Mesendoderm (in vitro differentiated cells): ENCODE results near the gene BACH2.

ENCODE experiments used
- DNase-seq: peaks from one replicate; pipeline ENCODE4 v3.0.0; 2013
- H2AK5ac ChIP-seq: 2 replicates; pipeline ENCODE4 v1.6.1; 2013; ENCODE audit warnings: low read length, inconsistent platforms
- H2BK120ac ChIP-seq: 2 replicates; pipeline ENCODE4 v1.6.1; 2013; ENCODE audit warnings: low read depth, mild to moderate bottlenecking, low read length, moderate library complexity, mixed read lengths
- H2BK15ac ChIP-seq: replicated peaks from 2 replicates; pipeline ENCODE4 v1.6.1; 2013; ENCODE audit warnings: low read depth, mild to moderate bottlenecking, moderate library complexity
- H2BK5ac ChIP-seq: 2 replicates; pipeline ENCODE4 v1.6.1; 2013; ENCODE audit warnings: low read length, inconsistent platforms
- H3K18ac ChIP-seq: 2 replicates; pipeline ENCODE4 v1.6.1; 2013; ENCODE audit warnings: mild to moderate bottlenecking, low read length, mixed read lengths
- H3K23ac ChIP-seq: one replicate; pipeline ENCODE4 v1.6.1; 2013; ENCODE audit warnings: low read length
- H3K27ac ChIP-seq: 2 replicates; pipeline ENCODE4 v1.5.1; 2013; ENCODE audit warnings: low read depth, mild to moderate bottlenecking, inconsistent platforms, low read length, moderate library complexity
- H3K27me3 ChIP-seq: 2 replicates; pipeline ENCODE4 v1.6.1; 2013; ENCODE audit warnings: low read length, control low read depth, mild to moderate bottlenecking, inconsistent platforms; ENCODE audit not compliant: insufficient read depth, poor library complexity
- H3K36me3 ChIP-seq: 2 replicates; pipeline ENCODE4 v1.6.1; 2013; ENCODE audit warnings: low read length, inconsistent platforms; ENCODE audit not compliant: control insufficient read depth, insufficient read depth
- H3K4ac ChIP-seq: one replicate; pipeline ENCODE4 v1.6.1; 2013; ENCODE audit warnings: low read depth, mild to moderate bottlenecking, low read length, moderate library complexity
- H3K4me1 ChIP-seq: 2 replicates; pipeline ENCODE4 v1.6.1; 2013; ENCODE audit warnings: low read depth, low read length, inconsistent platforms; ENCODE audit not compliant: control insufficient read depth
- H3K4me2 ChIP-seq: 2 replicates; pipeline ENCODE4 v1.6.1; 2013; ENCODE audit warnings: low read length
- H3K4me3 ChIP-seq: 2 replicates; pipeline ENCODE4 v1.5.1; 2013; ENCODE audit warnings: mild to moderate bottlenecking, low read length
- H3K56ac ChIP-seq: one replicate; pipeline ENCODE4 v1.6.1; 2013; ENCODE audit warnings: low read length
- H3K79me1 ChIP-seq: 2 replicates; pipeline ENCODE4 v1.6.1; 2013; ENCODE audit warnings: low read length, inconsistent platforms
- H3K79me2 ChIP-seq: 2 replicates; pipeline ENCODE4 v1.6.1; 2013; ENCODE audit warnings: mild to moderate bottlenecking, low read length; ENCODE audit not compliant: control insufficient read depth, insufficient read depth
- H3K9ac ChIP-seq: 2 replicates; pipeline ENCODE4 v1.6.1; 2013; ENCODE audit warnings: low read length, inconsistent platforms
- H4K5ac ChIP-seq: one replicate; pipeline ENCODE4 v1.6.1; 2013; ENCODE audit warnings: low read length
- H4K8ac ChIP-seq: one replicate; pipeline ENCODE4 v1.6.1; 2013; ENCODE audit warnings: low read depth, mild to moderate bottlenecking, control low read depth, low read length, moderate library complexity
- WGBS: extraction: QIAGEN DNeasy Blood & Tissue Kit; methylation state at CpG from one replicate; pipeline ENCODE4 v1.1.7; 2013; ENCODE audit warnings: low lambda C conversion rate, missing lambda C conversion rate; ENCODE audit not compliant: insufficient coverage; ENCODE audit errors: extremely low coverage; 5-methylcytosine and 5-hydroxymethylcytosine counted together

Gene BACH2

DNA sequence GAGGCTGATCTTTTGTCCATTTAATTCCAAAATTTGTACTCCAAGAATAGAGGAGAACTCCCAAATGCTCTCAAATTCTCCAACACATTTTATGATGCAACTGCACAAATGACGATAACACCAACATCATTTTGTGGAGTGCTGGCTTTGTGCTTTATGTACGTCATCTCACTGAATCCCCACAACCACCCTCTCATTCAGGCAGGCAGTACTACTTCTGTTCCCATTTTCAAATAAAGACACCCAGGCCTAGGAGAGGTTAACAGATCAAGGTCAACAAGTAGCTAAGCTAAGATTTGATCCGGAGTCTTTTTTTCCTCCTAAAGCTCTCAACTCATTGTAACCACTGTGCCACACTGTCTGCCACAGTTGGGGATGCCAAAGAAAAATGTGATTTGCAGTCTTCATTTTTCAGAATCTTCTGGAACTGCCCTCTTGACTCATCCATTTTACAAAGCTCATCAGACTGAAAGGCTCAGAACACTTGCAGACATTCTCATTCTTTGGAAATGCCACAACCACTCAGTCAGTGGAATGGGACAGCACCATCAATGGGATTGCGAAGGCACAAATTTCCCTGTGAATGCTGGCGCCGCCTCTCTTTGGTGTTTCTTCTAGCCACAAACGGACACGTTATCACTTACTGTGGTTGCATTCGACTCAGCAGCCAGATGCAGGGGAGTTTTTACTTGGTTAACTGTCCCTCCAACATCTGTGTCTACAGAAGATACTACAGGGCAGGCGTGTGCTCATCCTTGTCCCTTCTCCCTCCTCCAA is 217.9 kb downstream of the BACH2 start:
- H3K27ac ChIP-seq = no peak overlapping the region
- no peak overlapping the region for H3K4me2 ChIP-seq
- H4K5ac ChIP-seq = no peak overlapping the region
- no peaks in the 10 kb centered on the region for H3K27me3 ChIP-seq
- H2BK120ac ChIP-seq = no peak overlapping the region
- H2AK5ac ChIP-seq = no peak overlapping the region
- H3K36me3 ChIP-seq = no peaks in the 10 kb centered on the region
- H3K4me1 ChIP-seq = peaks cover 3% of the 10 kb centered on the region
- H3K79me2 ChIP-seq = no peaks in the 10 kb centered on the region
- H2BK5ac ChIP-seq = no peak overlapping the region
- H3K4ac ChIP-seq = no peak overlapping the region
- no peak overlapping the region for H3K9ac ChIP-seq
- H3K56ac ChIP-seq = no peak overlapping the region
- no CpG with 5 or more reads among the region's 10 CpGs for WGBS
- no peak overlapping the region for H2BK15ac ChIP-seq
- H3K4me3 ChIP-seq = no peak overlapping the region
- no peak overlapping the region for H3K23ac ChIP-seq
- no peaks in the 10 kb centered on the region for H3K79me1 ChIP-seq
- no peak overlapping the region for H3K18ac ChIP-seq
- no peak overlapping the region for H4K8ac ChIP-seq
- DNase-seq = no peak

DNA sequence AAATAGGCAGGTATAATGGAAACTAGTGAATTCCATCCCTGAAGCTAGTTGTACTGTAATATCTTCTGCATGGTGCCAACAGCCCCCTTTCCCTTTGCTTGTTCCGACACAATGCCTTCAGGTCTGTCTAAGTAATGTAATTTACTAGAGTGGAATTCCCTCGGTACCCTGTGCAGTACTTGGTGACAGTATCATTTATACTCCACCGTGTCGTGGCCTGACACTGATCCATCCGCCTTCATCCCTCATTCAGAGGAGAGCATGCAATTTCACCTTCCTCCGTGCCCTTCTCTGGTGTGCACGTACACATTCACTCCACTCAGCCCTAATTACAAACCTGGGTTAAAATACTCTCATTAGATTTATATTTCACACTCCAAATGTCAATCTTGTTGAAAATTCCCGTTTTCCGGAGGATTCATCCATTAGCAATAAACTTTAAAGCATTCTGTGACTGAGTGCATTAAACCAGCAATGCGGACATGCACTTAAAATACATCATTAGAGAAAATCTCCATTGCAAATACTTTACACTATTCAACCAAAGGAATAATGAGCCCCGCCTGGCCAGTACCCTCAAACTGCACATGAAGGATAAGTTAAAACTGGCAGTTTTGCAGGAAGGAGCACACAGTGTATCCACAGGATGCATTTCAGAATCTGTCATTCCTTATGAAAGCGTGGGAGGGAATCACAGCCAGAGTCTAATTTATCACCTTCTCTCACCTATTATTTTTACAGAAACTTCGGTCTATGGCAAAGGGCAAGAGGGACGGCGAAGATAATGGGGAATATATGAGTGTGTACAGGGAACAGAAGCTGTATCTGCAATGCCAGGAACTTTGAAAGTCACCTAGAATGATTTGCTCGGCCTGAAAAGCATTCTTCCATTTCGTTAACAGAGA is 219.9 kb downstream of the BACH2 start:
- H2BK120ac ChIP-seq = no peak overlapping the region
- no peak overlapping the region for H3K4ac ChIP-seq
- H2AK5ac ChIP-seq = no peak overlapping the region
- no peaks in the 10 kb centered on the region for H3K27me3 ChIP-seq
- H3K79me1 ChIP-seq = no peaks in the 10 kb centered on the region
- no peaks in the 10 kb centered on the region for H3K36me3 ChIP-seq
- H3K4me1 ChIP-seq = peaks cover 3% of the 10 kb centered on the region
- H3K4me3 ChIP-seq = no peak overlapping the region
- WGBS = no CpG with 5 or more reads among the region's 17 CpGs
- no peak overlapping the region for H3K23ac ChIP-seq
- no peak overlapping the region for H3K9ac ChIP-seq
- no peak overlapping the region for H3K18ac ChIP-seq
- no peak overlapping the region for H2BK5ac ChIP-seq
- DNase-seq = no peak
- no peak overlapping the region for H3K4me2 ChIP-seq
- no peak overlapping the region for H4K8ac ChIP-seq
- no peak overlapping the region for H4K5ac ChIP-seq
- H2BK15ac ChIP-seq = no peak overlapping the region
- H3K27ac ChIP-seq = no peak overlapping the region
- H3K79me2 ChIP-seq = no peaks in the 10 kb centered on the region
- H3K56ac ChIP-seq = no peak overlapping the region

GRCh38 chr6:90074161-90074850 is 222.3 kb downstream of the BACH2 start:
- DNase-seq = no peak
- H3K36me3 ChIP-seq = no peaks in the 10 kb centered on the region
- no peak overlapping the region for H3K56ac ChIP-seq
- no peak overlapping the region for H3K9ac ChIP-seq
- H3K18ac ChIP-seq = no peak overlapping the region
- no peak overlapping the region for H3K4ac ChIP-seq
- no CpG with 5 or more reads among the region's 6 CpGs for WGBS
- no peak overlapping the region for H2BK120ac ChIP-seq
- H3K27ac ChIP-seq = no peak overlapping the region
- no peaks in the 10 kb centered on the region for H3K79me2 ChIP-seq
- H2BK15ac ChIP-seq = no peak overlapping the region
- H3K4me2 ChIP-seq = no peak overlapping the region
- H3K79me1 ChIP-seq = no peaks in the 10 kb centered on the region
- no peak overlapping the region for H4K5ac ChIP-seq
- no peaks in the 10 kb centered on the region for H3K4me1 ChIP-seq
- H3K4me3 ChIP-seq = no peak overlapping the region
- no peak overlapping the region for H4K8ac ChIP-seq
- no peak overlapping the region for H2AK5ac ChIP-seq
- H2BK5ac ChIP-seq = no peak overlapping the region
- H3K27me3 ChIP-seq = no peaks in the 10 kb centered on the region
- H3K23ac ChIP-seq = no peak overlapping the region

- H3K56ac ChIP-seq = no peak overlapping the region
- no peak overlapping the region for H3K4ac ChIP-seq
- no peak overlapping the region for H2AK5ac ChIP-seq
- no peak overlapping the region for H2BK15ac ChIP-seq
- H3K18ac ChIP-seq = no peak overlapping the region
- no peak for DNase-seq
- H3K27me3 ChIP-seq = no peaks in the 10 kb centered on the region
- no peak overlapping the region for H3K27ac ChIP-seq
- no peaks in the 10 kb centered on the region for H3K4me1 ChIP-seq
- no peak overlapping the region for H4K5ac ChIP-seq
- no peak overlapping the region for H2BK120ac ChIP-seq
- no peak overlapping the region for H2BK5ac ChIP-seq
- no peak overlapping the region for H3K9ac ChIP-seq
- no peaks in the 10 kb centered on the region for H3K79me1 ChIP-seq
- H4K8ac ChIP-seq = no peak overlapping the region
- no peak overlapping the region for H3K4me2 ChIP-seq
- no CpG with 5 or more reads among the region's 11 CpGs for WGBS
- H3K23ac ChIP-seq = no peak overlapping the region
- H3K79me2 ChIP-seq = no peaks in the 10 kb centered on the region
- H3K4me3 ChIP-seq = no peak overlapping the region
- no peaks in the 10 kb centered on the region for H3K36me3 ChIP-seq
Observed at GRCh38 chr6:90072935-90073464, 223.6 kb downstream of the BACH2 start.

GRCh38 chr6:90072501-90072900 is 224.1 kb downstream of the BACH2 start:
- Histone ChIP-seq H4K8ac (no peak overlapping the region), H3K79me2 (no peaks in the 10 kb centered on the region), H2BK120ac (no peak overlapping the region), H3K36me3 (no peaks in the 10 kb centered on the region), H2BK15ac (no peak overlapping the region), H4K5ac (no peak overlapping the region), H2AK5ac (no peak overlapping the region), H3K27ac (no peak overlapping the region), H3K4me3 (no peak overlapping the region), H3K4ac (no peak overlapping the region), H3K27me3 (no peaks in the 10 kb centered on the region), H3K4me2 (no peak overlapping the region), H3K79me1 (no peaks in the 10 kb centered on the region), H3K9ac (no peak overlapping the region), H3K56ac (no peak overlapping the region), H3K4me1 (no peaks in the 10 kb centered on the region), H3K18ac (no peak overlapping the region), H3K23ac (no peak overlapping the region), H2BK5ac (no peak overlapping the region)
- no peak for DNase-seq
- WGBS = no CpG with 5 or more reads among the region's 3 CpGs
